Fibroblast of skin of left quadriceps (primary cell): Measurements from ENCODE around the gene POLDIP3.
"Not testable (repeated sequence)": the region's sequence is repeated elsewhere in the genome, so short reads cannot be mapped to it uniquely, and the experiment has no call there.

Source experiments
- DNase-seq, 2 experiments: peaks; one replicate each; pipeline ENCODE4 v3.0.0-alpha.2; 2013; ENCODE audit warnings: low read depth in 2 of 2

POLDIP3 gene

GRCh38 chr22:42560381-42560780 lies 54.3 kb downstream of the POLDIP3 start:
- no peak for DNase-seq

GRCh38 chr22:42553475-42554361 lies 61.0 kb downstream of the POLDIP3 start, which contains the start of gene SERHL2:
SERHL2 (plus strand) TSS chr22:42553956; CDS start chr22:42554021, 65 bp downstream.
- peak; percentile 49 to 54 for DNase-seq

- not testable (repeated sequence) for DNase-seq
Measured at GRCh38 chr22:42552294-42552647, 62.4 kb downstream of the POLDIP3 start.

GRCh38 chr22:42549331-42550060 lies 65.2 kb downstream of the POLDIP3 start:
- DNase-seq: no peak

GRCh38 chr22:42548597-42549330 lies 65.9 kb downstream of the POLDIP3 start:
- DNase-seq: no peak

GRCh38 chr22:42548126-42548525 lies 66.6 kb downstream of the POLDIP3 start:
- DNase-seq: not testable (repeated sequence)

GRCh38 chr22:42547562-42547961 lies 67.1 kb downstream of the POLDIP3 start:
- DNase-seq: no peak

- DNase-seq: no peak
Measured at GRCh38 chr22:42544686-42545085, 70.0 kb downstream of the POLDIP3 start.

- DNase-seq: not testable (repeated sequence)
Measured at GRCh38 chr22:42539236-42539771, 75.4 kb downstream of the POLDIP3 start.

GRCh38 chr22:42537199-42537831 lies 77.4 kb downstream of the POLDIP3 start:
- DNase-seq: not testable (repeated sequence)

- not testable (repeated sequence) for DNase-seq
Measured at GRCh38 chr22:42536634-42537033, 78.0 kb downstream of the POLDIP3 start.

GRCh38 chr22:42536166-42536565 lies 78.5 kb downstream of the POLDIP3 start:
- no peak for DNase-seq

GRCh38 chr22:42535082-42535731 lies 79.5 kb downstream of the POLDIP3 start:
- not testable (repeated sequence) for DNase-seq
